Thyroid gland (tissue), 4 donors: ENCODE results near the gene WWC2. TPM values are rescaled to one million over a fixed set of nuclear protein-coding genes. Genes with fewer than 3 reads are reported as not detected.

ENCODE experiments used
- DNase-seq, 2 donors: peaks; one replicate each; pipeline ENCODE4 v3.0.0-alpha.2; 2019
- H3K27ac ChIP-seq, 3 donors: fragments of 200-600 bp; sonication (generic); 1 replicate in 2 of 3; 2 replicates in 1 of 3; pipeline ENCODE4 v1.5.1; 2016 to 2019; ENCODE audit warnings: mild to moderate bottlenecking in 1 of 3, moderate library complexity in 1 of 3
- H3K27me3 ChIP-seq: fragments of 200-600 bp; sonication (generic); one replicate; pipeline ENCODE4 v1.5.1; 2019
- H3K36me3 ChIP-seq, 2 donors: fragments of 200-600 bp; sonication (generic); one replicate each; pipeline ENCODE4 v1.5.1; 2016 to 2019
- H3K4me1 ChIP-seq, 2 donors: fragments of 200-600 bp; sonication (generic); one replicate each; pipeline ENCODE4 v1.5.1; 2017 to 2019
- H3K4me3 ChIP-seq, 3 donors: fragments of 200-600 bp; sonication (generic); replicated peaks in 1 of 3; 1 replicate in 2 of 3; 2 replicates in 1 of 3; pipeline ENCODE4 v1.5.1; 2016; ENCODE audit warnings: mild to moderate bottlenecking in 1 of 3
- H3K9me3 ChIP-seq: fragments of 200-600 bp; sonication (generic); one replicate; pipeline ENCODE4 v1.5.1; 2017
- POLR2A ChIP-seq, 2 donors: fragments of 450-650 bp; IDR thresholded peaks; one replicate each; pipeline ENCODE4 v1.6.1; 2017; ENCODE audit warnings: antibody characterized with exemption in 2 of 2, mild to moderate bottlenecking in 2 of 2, moderate library complexity in 1 of 2
- WGBS, 2 donors: methylation state at CpG; one replicate each; pipeline ENCODE4 v1.1.5; 2017; 5-methylcytosine and 5-hydroxymethylcytosine counted together
- intact Hi-C: fragments of 100-400 bp; cut with DNase I; formaldehyde crosslinking; loops from one replicate; pipeline ENCODE4 v1.15.1; 2023
- total RNA-seq, 4 donors: library from RNA; depleted of rRNA; stranded (reverse); fragments of >200 nt; gene quantifications; one replicate each; pipeline ENCODE4 v1.2.3, GENCODE V29; 2016
- TF ChIP-seq, protein P1 (sequence below), 6 experiments: fragments of 200-600 bp in 3 of 6; fragments of 450-650 bp in 3 of 6; sonication (generic) in 3 of 6; IDR thresholded peaks; one replicate each; pipeline ENCODE4 v1.5.1; 2016 to 2019; ENCODE audit warnings: antibody characterized with exemption in 6 of 6, mild to moderate bottlenecking in 2 of 6, inconsistent platforms in 1 of 6, moderate library complexity in 1 of 6

Gene WWC2
- total RNA-seq, 4 donors from 2014 or later: 44.6 to 87.4 (median 53.5) TPM

DNA sequence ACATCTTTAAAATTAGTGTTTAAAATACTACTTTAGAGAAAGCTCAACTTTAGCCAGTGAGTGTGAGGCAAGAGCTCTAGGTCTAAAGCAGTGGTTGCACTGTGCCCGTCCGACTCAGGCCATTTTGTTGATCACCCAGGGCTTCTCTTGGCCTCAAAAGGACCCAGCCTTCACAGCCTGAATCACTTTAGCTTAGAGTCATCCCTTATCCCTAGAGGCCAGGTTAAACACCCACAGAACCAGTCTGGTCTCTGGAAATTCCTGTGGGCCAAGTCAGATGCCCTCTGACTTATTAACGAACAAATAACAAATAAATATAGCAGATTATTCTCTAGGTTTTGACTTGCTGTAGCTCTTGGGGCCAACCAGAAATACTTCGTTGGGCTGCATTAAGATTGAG is 102.3 kb downstream of the WWC2 start:
- Histone ChIP-seq H3K9me3 (no peaks in the 10 kb centered on the region), H3K27ac (no peak overlapping the region), H3K4me3 (no peak overlapping the region), H3K27me3 (no peaks in the 10 kb centered on the region), H3K4me1 (peaks cover 5 to 6% of the 10 kb centered on the region in 2 donors), H3K36me3 (no peaks in the 10 kb centered on the region)
- TF ChIP-seq POLR2A (IDR thresholded peaks at IDR 0.05): no peak
- TF ChIP-seq, protein P1, sequence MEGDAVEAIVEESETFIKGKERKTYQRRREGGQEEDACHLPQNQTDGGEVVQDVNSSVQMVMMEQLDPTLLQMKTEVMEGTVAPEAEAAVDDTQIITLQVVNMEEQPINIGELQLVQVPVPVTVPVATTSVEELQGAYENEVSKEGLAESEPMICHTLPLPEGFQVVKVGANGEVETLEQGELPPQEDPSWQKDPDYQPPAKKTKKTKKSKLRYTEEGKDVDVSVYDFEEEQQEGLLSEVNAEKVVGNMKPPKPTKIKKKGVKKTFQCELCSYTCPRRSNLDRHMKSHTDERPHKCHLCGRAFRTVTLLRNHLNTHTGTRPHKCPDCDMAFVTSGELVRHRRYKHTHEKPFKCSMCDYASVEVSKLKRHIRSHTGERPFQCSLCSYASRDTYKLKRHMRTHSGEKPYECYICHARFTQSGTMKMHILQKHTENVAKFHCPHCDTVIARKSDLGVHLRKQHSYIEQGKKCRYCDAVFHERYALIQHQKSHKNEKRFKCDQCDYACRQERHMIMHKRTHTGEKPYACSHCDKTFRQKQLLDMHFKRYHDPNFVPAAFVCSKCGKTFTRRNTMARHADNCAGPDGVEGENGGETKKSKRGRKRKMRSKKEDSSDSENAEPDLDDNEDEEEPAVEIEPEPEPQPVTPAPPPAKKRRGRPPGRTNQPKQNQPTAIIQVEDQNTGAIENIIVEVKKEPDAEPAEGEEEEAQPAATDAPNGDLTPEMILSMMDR (IDR thresholded peaks at IDR 0.05): no peak
- 98 to 100% methylated on average over 4 of the region's 4 CpGs for WGBS, 2 donors
- intact Hi-C loops: no loop called here
- no peak for DNase-seq

DNA sequence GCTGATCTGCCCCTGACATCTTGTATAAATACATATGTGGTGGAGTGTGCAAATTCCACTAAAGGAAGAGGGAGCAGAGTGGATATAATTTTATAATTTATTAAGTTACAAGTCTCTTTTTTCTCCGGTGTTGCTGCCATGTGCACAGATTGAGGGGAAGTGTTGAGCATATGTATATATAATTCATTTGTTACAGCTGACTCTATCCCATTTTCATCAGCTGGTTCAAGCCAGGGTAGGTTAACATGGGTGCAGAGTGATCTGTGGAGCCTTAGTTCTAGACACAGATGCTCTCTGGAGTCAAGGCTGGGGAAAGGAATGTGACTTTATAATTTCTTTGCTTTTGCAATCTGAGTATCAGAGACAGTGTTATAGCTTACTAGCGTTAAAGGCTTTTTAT is 103.5 kb downstream of the WWC2 start:
- Histone ChIP-seq H3K9me3 (no peaks in the 10 kb centered on the region), H3K36me3 (no peaks in the 10 kb centered on the region), H3K27ac (no peak overlapping the region), H3K4me1 (peaks cover 5 to 6% of the 10 kb centered on the region in 2 donors), H3K27me3 (no peaks in the 10 kb centered on the region), H3K4me3 (no peak overlapping the region)
- DNase-seq: no peak
- 94 to 100% methylated on average over 2 of the region's 2 CpGs for WGBS, 2 donors
- TF ChIP-seq, protein P1 (IDR thresholded peaks at IDR 0.05): no peak
- no peak for TF ChIP-seq POLR2A (IDR thresholded peaks at IDR 0.05)
- intact Hi-C loops: no loop called here

DNA sequence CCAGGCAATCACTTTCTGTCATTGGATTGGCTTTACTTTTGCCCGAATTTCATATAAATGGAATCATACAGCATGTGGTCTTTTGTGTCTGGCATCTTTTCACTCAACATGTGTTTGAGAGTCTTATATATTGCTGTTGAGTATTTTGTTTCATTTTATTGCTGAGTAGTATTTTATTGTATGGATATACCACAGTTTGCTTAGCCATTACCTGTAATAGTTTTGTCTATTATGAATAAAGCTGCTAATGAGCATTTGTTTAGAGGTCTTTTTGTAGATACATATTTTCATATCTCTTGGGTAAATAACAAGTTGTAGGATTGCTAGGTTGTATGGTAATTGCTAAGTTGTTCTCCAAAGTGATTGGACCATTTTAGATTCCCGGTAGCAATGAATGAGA is 105.7 kb downstream of the WWC2 start:
- Histone ChIP-seq H3K4me3 (no peak overlapping the region), H3K27ac (no peak overlapping the region), H3K27me3 (no peaks in the 10 kb centered on the region), H3K4me1 (peaks cover 5 to 6% of the 10 kb centered on the region in 2 donors), H3K9me3 (no peaks in the 10 kb centered on the region), H3K36me3 (no peaks in the 10 kb centered on the region)
- whole genome bisulfite sequencing, 2 donors: 96 to 98% methylated on average over 2 of the region's 2 CpGs
- DNase-seq: no peak
- TF ChIP-seq, protein P1 (IDR thresholded peaks at IDR 0.05): no peak
- no peak for TF ChIP-seq POLR2A (IDR thresholded peaks at IDR 0.05)
- intact Hi-C loops: no loop called here

DNA sequence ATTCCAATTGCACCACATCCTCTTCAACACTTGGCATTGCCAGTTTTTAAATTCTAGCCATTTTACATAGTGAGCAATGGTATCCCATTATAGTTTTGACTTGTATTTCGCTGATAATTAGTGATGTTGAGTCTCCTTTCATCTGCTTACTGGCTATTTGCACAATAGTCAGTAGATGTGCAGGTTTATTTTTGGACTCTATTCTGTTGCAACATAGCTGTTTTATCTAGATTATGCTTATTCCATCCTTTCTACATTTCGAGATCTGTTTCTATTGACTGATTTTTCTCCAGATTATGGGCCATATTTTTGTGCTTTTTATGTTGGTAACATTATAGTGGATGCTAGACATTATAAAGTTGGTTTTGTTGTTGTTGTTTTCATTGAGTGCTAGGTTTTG is 106.1 kb downstream of the WWC2 start:
- Histone ChIP-seq H3K27me3 (no peaks in the 10 kb centered on the region), H3K27ac (no peak overlapping the region), H3K4me3 (no peak overlapping the region), H3K9me3 (no peaks in the 10 kb centered on the region), H3K36me3 (no peaks in the 10 kb centered on the region), H3K4me1 (peaks cover 5 to 6% of the 10 kb centered on the region in 2 donors)
- WGBS, 2 donors: 49 to 91% methylated on average over 1 to 2 of the region's 2 CpGs
- TF ChIP-seq POLR2A (IDR thresholded peaks at IDR 0.05): no peak
- DNase-seq: no peak
- intact Hi-C loops: no loop called here

DNA sequence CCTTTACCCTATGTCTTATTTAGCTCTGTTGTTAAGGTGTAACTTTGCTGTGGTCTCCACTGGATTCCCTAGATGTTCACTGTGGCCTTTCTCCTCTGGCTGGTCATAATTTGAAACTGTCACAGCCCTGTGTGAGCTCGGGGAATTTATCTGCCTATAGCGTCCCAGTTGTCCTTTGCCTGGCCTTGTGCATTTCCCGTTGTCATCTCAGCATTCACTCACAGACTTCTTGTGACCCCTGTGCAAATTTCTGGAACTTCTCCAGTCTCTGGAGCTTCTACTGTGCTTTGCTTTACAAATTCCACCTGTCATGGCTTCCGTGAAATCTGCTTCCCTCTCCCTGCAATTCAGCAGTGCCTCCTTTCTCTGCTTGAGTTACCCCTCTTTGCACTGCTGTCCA is 106.7 kb downstream of the WWC2 start:
- Histone ChIP-seq H3K36me3 (no peaks in the 10 kb centered on the region), H3K9me3 (no peaks in the 10 kb centered on the region), H3K4me1 (peaks cover 2 to 3% of the 10 kb centered on the region in 2 donors), H3K27me3 (no peaks in the 10 kb centered on the region), H3K4me3 (no peak overlapping the region), H3K27ac (no peak overlapping the region)
- 69 to 77% methylated on average over 4 of the region's 4 CpGs for WGBS, 2 donors
- intact Hi-C loops: no loop called here
- TF ChIP-seq, protein P1 (IDR thresholded peaks at IDR 0.05): no peak
- TF ChIP-seq POLR2A (IDR thresholded peaks at IDR 0.05): no peak
- DNase-seq: no peak

DNA sequence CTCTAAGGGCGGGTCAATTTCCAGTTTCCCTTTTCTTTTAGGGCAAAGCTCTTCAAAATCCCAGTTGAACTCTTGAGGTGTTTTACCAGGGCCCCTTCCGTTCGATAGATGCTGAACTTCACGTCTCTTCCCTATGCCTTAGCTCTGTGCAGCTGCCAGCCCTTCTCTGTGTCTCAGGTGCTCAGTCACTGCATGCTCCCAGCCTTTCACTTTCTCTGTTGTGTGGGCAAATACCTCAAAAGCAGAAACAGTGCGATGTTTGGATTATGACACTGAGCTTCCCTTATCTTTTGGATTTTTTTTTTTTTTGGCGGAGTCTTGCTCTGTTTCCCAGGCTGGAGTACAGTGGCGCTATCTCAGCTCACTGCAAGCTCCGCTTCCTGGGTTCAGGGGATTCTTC is 112.5 kb downstream of the WWC2 start:
- no peaks in the 10 kb centered on the region for H3K4me1 ChIP-seq
- TF ChIP-seq, protein P1 (IDR thresholded peaks at IDR 0.05): no peak
- TF ChIP-seq POLR2A (IDR thresholded peaks at IDR 0.05): no peak
- no peak overlapping the region for H3K27ac ChIP-seq
- no peaks in the 10 kb centered on the region for H3K9me3 ChIP-seq
- no peaks in the 10 kb centered on the region for H3K36me3 ChIP-seq
- intact Hi-C loops: no loop called here
- H3K27me3 ChIP-seq: no peaks in the 10 kb centered on the region
- no peak for DNase-seq
- 98% methylated on average over 8 of the region's 8 CpGs for WGBS, 2 donors
- no peak overlapping the region for H3K4me3 ChIP-seq
